Mesenchymal stem cell (in vitro differentiated cells and primary cell): ENCODE data around the gene ALKBH4. TPM values are rescaled to one million over a fixed set of nuclear protein-coding genes. Genes with fewer than 3 reads are reported as not detected.
"Not testable (repeated sequence)": the region's sequence is repeated elsewhere in the genome, so short reads cannot be mapped to it uniquely, and the experiment has no call there.

Experiments used
- DNase-seq: peaks from one replicate; pipeline ENCODE4 v3.0.0-alpha.2; 2013
- H2AFZ ChIP-seq: one replicate; pipeline ENCODE4 v1.6.1; 2013; ENCODE audit warnings: low read depth, mild to moderate bottlenecking, control low read depth, inconsistent platforms, low read length, moderate library complexity
- H2AK5ac ChIP-seq: 2 replicates; pipeline ENCODE4 v1.6.1; 2013; ENCODE audit warnings: low read length, moderate library complexity, mild to moderate bottlenecking, inconsistent platforms; ENCODE audit not compliant: severe bottlenecking
- H2BK120ac ChIP-seq: one replicate; pipeline ENCODE4 v1.6.1; 2013; ENCODE audit warnings: low read depth, mild to moderate bottlenecking, inconsistent platforms, low read length, moderate library complexity
- H2BK12ac ChIP-seq, 2 experiments: one replicate each; pipeline ENCODE4 v1.6.1; 2013; ENCODE audit warnings: inconsistent platforms in 2 of 2, low read length in 2 of 2, mild to moderate bottlenecking in 2 of 2, moderate library complexity in 2 of 2, control low read depth in 1 of 2
- H2BK15ac ChIP-seq: one replicate; pipeline ENCODE4 v1.6.1; 2013; ENCODE audit warnings: mild to moderate bottlenecking, low read depth, inconsistent platforms; ENCODE audit not compliant: poor library complexity, severe bottlenecking
- H2BK5ac ChIP-seq: 2 replicates; pipeline ENCODE4 v1.6.1; 2013; ENCODE audit warnings: low read depth, mild to moderate bottlenecking, low read length, control low read depth, inconsistent platforms; ENCODE audit not compliant: poor library complexity, severe bottlenecking
- H3K14ac ChIP-seq, 2 experiments: one replicate each; pipeline ENCODE4 v1.6.1; 2013; ENCODE audit warnings: inconsistent platforms in 2 of 2, low read length in 2 of 2, control low read depth in 1 of 2, mild to moderate bottlenecking in 1 of 2, moderate library complexity in 1 of 2
- H3K18ac ChIP-seq, 2 experiments: one replicate each; pipeline ENCODE4 v1.6.1; 2013; ENCODE audit warnings: inconsistent platforms in 2 of 2, low read length in 2 of 2, control low read depth in 1 of 2, low read depth in 1 of 2, mild to moderate bottlenecking in 1 of 2
- H3K23ac ChIP-seq, 2 experiments: one replicate each; pipeline ENCODE4 v1.6.1; 2013; ENCODE audit warnings: inconsistent platforms in 2 of 2, low read length in 2 of 2, mild to moderate bottlenecking in 2 of 2, moderate library complexity in 2 of 2, control low read depth in 1 of 2
- H3K27ac ChIP-seq: 2 replicates; pipeline ENCODE4 v1.5.1; 2013; ENCODE audit warnings: mild to moderate bottlenecking, moderate library complexity, low read length, control low read depth, inconsistent platforms; ENCODE audit not compliant: poor library complexity, severe bottlenecking
- H3K27me3 ChIP-seq, 2 experiments: 2 replicates each; pipeline versions ENCODE4 v1.6.1 to v1.7.0; 2013; ENCODE audit warnings: low read length in 2 of 2, mild to moderate bottlenecking in 2 of 2, moderate library complexity in 2 of 2, control low read depth in 1 of 2, inconsistent platforms in 1 of 2; ENCODE audit not compliant: control insufficient read depth in 1 of 2, insufficient read depth in 1 of 2
- H3K36me3 ChIP-seq, 2 experiments: 2 replicates each; pipeline versions ENCODE4 v1.6.1 to v1.7.0; 2013; ENCODE audit warnings: low read length in 2 of 2, control low read depth in 1 of 2, inconsistent platforms in 1 of 2, low read depth in 1 of 2, mild to moderate bottlenecking in 1 of 2; ENCODE audit not compliant: insufficient read depth in 2 of 2, control insufficient read depth in 1 of 2
- H3K4ac ChIP-seq, 2 experiments: one replicate each; pipeline ENCODE4 v1.6.1; 2013; ENCODE audit warnings: inconsistent platforms in 2 of 2, low read length in 2 of 2, mild to moderate bottlenecking in 2 of 2, moderate library complexity in 2 of 2, control low read depth in 1 of 2, low read depth in 1 of 2
- H3K4me1 ChIP-seq: 2 replicates; pipeline ENCODE4 v1.6.1; 2013; ENCODE audit warnings: low read depth, low read length, control low read depth; ENCODE audit not compliant: control insufficient read depth, insufficient read depth
- H3K4me2 ChIP-seq: 2 replicates; pipeline ENCODE4 v1.6.1; 2013; ENCODE audit warnings: low read length, mild to moderate bottlenecking, inconsistent platforms; ENCODE audit not compliant: poor library complexity, severe bottlenecking
- H3K4me3 ChIP-seq, 2 experiments: 2 replicates each; pipeline versions ENCODE4 v1.5.1 to v1.7.0; 2013; ENCODE audit warnings: low read length in 2 of 2, mild to moderate bottlenecking in 2 of 2, control low read depth in 1 of 2, low read depth in 1 of 2; ENCODE audit not compliant: insufficient read depth in 1 of 2
- H3K79me1 ChIP-seq: replicated peaks from 2 replicates; pipeline ENCODE4 v1.6.1; 2013; ENCODE audit warnings: mild to moderate bottlenecking, control low read depth, low read length, inconsistent platforms; ENCODE audit not compliant: poor library complexity, severe bottlenecking
- H3K9ac ChIP-seq: 2 replicates; pipeline ENCODE4 v1.7.0; 2013; ENCODE audit warnings: mild to moderate bottlenecking, low read length, moderate library complexity
- H3K9me3 ChIP-seq: 2 replicates; pipeline ENCODE4 v1.7.0; 2013; ENCODE audit warnings: mild to moderate bottlenecking, low read length; ENCODE audit not compliant: control insufficient read depth
- H4K8ac ChIP-seq: one replicate; pipeline ENCODE4 v1.6.1; 2013; ENCODE audit warnings: inconsistent platforms, mild to moderate bottlenecking, low read length, moderate library complexity
- H4K91ac ChIP-seq: one replicate; pipeline ENCODE4 v1.6.1; 2013; ENCODE audit warnings: mild to moderate bottlenecking, low read length, inconsistent platforms
- WGBS: methylation state at CpG from one replicate; pipeline ENCODE4 v1.1.7; 2013; ENCODE audit warnings: mixed read lengths; 5-methylcytosine and 5-hydroxymethylcytosine counted together
- polyA plus RNA-seq, 2 experiments: library from polyadenylated mRNA; stranded (reverse); fragments of 200-250 nt; gene quantifications; one replicate each; pipeline ENCODE4 v1.2.3, GENCODE V29; 2013

Gene ALKBH4, protein sequence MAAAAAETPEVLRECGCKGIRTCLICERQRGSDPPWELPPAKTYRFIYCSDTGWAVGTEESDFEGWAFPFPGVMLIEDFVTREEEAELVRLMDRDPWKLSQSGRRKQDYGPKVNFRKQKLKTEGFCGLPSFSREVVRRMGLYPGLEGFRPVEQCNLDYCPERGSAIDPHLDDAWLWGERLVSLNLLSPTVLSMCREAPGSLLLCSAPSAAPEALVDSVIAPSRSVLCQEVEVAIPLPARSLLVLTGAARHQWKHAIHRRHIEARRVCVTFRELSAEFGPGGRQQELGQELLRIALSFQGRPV
- polyA plus RNA-seq (2013, experiment 1 of 2): 9.1 TPM
- polyA plus RNA-seq (2013, experiment 2 of 2): 8.9 TPM

- Histone ChIP-seq H3K4me1 (peaks cover 25% of the 10 kb centered on the region), H3K27me3 (no peaks in the 10 kb centered on the region), H2AK5ac (peak within 1 kb of the TSS; percentile 71), H3K27ac (peak within 1 kb of the TSS; percentile 39), H2BK15ac (peak within 1 kb of the TSS; percentile 74), H2BK120ac (peak within 1 kb of the TSS; percentile 44), H4K8ac (peak within 1 kb of the TSS; percentile 99), H3K4me2 (peak within 1 kb of the TSS; percentile 87), H3K36me3 (peaks cover 16 to 45% of the 10 kb centered on the region in 2 experiments), H2BK12ac (peak within 1 kb of the TSS; percentile 61 to 83), H3K4ac (peak within 1 kb of the TSS; percentile 95 to 96), H2AFZ (peak within 1 kb of the TSS; percentile 99), H3K18ac (peak within 1 kb of the TSS; percentile 96 to 99), H2BK5ac (peak within 1 kb of the TSS; percentile 24), H3K9ac (peak within 1 kb of the TSS; percentile 99), H4K91ac (peak within 1 kb of the TSS; percentile 95), H3K9me3 (no peaks in the 10 kb centered on the region), H3K79me1 (peaks cover 52% of the 10 kb centered on the region), H3K4me3 (peak within 1 kb of the TSS; percentile 99 to 100), H3K14ac (peak within 1 kb of the TSS in 1 of 2 experiments; percentile 97), H3K23ac (peak within 1 kb of the TSS in 1 of 2 experiments; percentile 98)
- DNase-seq: peak; percentile 91
- under 1% methylated on average over 71 of the region's 81 CpGs for whole genome bisulfite sequencing
These were observed at the start of gene ALKBH4, which contains the start of gene LRWD1 for GRCh38 chr7:102464577-102465280. Gene ALKBH4 (minus strand): TSS chr7:102464863. CDS start chr7:102464836, 27 bp downstream. Gene LRWD1 (plus strand): TSS chr7:102464984. CDS start chr7:102465081, 97 bp downstream.

DNA sequence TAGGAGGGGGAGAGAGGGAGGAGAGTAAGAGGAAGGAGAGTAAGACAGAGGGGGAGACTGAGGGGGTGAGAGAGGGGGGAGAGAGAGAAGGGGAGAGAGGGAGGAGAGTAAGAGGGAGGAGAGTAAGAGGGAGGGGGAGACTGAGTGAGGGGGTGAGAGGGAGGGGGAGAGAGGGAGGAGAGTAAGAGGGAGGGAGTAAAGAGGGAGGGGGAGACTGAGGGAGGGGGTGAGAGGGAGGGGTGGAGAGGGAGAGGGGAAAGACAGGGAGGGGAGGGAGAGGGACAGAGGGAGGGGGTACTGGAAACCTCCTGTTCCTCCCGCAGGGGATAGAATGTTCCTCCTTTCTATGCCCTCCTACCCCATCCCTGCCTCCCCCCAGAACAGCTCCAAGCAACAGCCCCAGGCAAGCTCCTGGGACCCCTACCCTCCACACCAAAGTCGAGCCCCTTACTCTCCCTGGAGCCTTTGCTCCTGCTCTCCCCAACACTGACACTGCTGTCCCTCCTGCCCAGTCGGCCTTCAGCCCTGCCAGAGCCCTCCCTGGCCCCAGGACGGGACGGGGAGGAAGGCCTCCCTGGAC is 48.1 kb upstream of the ALKBH4 start:
- Histone ChIP-seq H4K91ac (peak overlapping the region; percentile 83), H3K18ac (peak overlapping the region; percentile 91 to 95), H2BK120ac (peak overlapping the region; percentile 73), H3K4ac (peak overlapping the region; percentile 73 to 87), H3K14ac (peak overlapping the region in 1 of 2 experiments; percentile 95), H2AK5ac (peak overlapping the region; percentile 93), H3K4me2 (peak overlapping the region; percentile 61), H4K8ac (peak overlapping the region; percentile 95), H3K4me3 (peak overlapping the region in 1 of 2 experiments; percentile 20), H2BK12ac (peak overlapping the region; percentile 96 to 99)
- H3K23ac ChIP-seq, H2AFZ ChIP-seq, H2BK5ac ChIP-seq, H3K9ac ChIP-seq, H3K27me3 ChIP-seq, H3K4me1 ChIP-seq, H2BK15ac ChIP-seq, H3K36me3 ChIP-seq, H3K9me3 ChIP-seq, H3K79me1 ChIP-seq, H3K27ac ChIP-seq: not testable (repeated sequence)
- WGBS: 86% methylated on average over 2 of the region's 5 CpGs
- peak; percentile 81 for DNase-seq

- not testable (repeated sequence) for H3K4me2 ChIP-seq, H4K8ac ChIP-seq, H3K27me3 ChIP-seq, H2BK12ac ChIP-seq, H2BK15ac ChIP-seq, H4K91ac ChIP-seq, H3K23ac ChIP-seq, H3K9ac ChIP-seq, DNase-seq, H3K4me3 ChIP-seq, H3K36me3 ChIP-seq, H3K4ac ChIP-seq, H3K14ac ChIP-seq, H3K79me1 ChIP-seq, H2AFZ ChIP-seq, H3K4me1 ChIP-seq, H3K27ac ChIP-seq, H3K9me3 ChIP-seq, H3K18ac ChIP-seq, H2BK5ac ChIP-seq, H2BK120ac ChIP-seq, H2AK5ac ChIP-seq
- WGBS: no CpG with 5 or more reads among the region's 30 CpGs
These were observed 47.3 kb upstream of the ALKBH4 start for GRCh38 chr7:102511860-102512522.
